HepG2 (cell line): ENCODE measurements around the gene FAM3C. TPM values are rescaled to one million over a fixed set of nuclear protein-coding genes. Genes with fewer than 3 reads are reported as not detected.

Experiments
- ATAC-seq: fragments of 200-7000 bp; cut with Tn5 transposase; 3 replicates; pipeline ENCODE4 v1.9.1; 2020; ENCODE audit warnings: mild to moderate bottlenecking, moderate library complexity
- BruUV-seq: library from RNA; stranded (reverse); fragments of 400-500 nt; replicated peaks from 2 replicates; lab custom pipeline; 2021; lab: Mats Ljungman, UMichigan
- CTCF ChIA-PET: fragments of 300-600 bp; formaldehyde crosslinking; extraction: SDS; loops from one replicate; lab custom pipeline; 2021; ENCODE audit warnings: low total read pairs, inconsistent platforms, low intra/inter-chr PET ratio; lab: Yijun Ruan, JAX
- POLR2A ChIA-PET: fragments of 350-600 bp; sonication (Branson Sonifier 250); formaldehyde crosslinking; loops from one replicate; lab custom pipeline; 2020; ENCODE audit warnings: antibody characterized with exemption, inconsistent platforms; lab: Yijun Ruan, JAX
- DNase-seq: peaks from one replicate; pipeline ENCODE4 v3.0.0-alpha.2; 2015; ENCODE audit warnings: low spot score
- FAIRE-seq: peaks from 3 replicates; lab custom pipeline; 2011; peaks lifted over from hg19 to GRCh38; lab: Jason Lieb, UNC
- H2AFZ ChIP-seq: one replicate; pipeline ENCODE4 v1.6.1; 2011; ENCODE audit warnings: low read length, inconsistent platforms
- H3K27ac ChIP-seq: fragments of 300-600 bp; 3 replicates; pipeline ENCODE4 v1.8.0; 2011; ENCODE audit warnings: mixed run types, mild to moderate bottlenecking, mixed read lengths, low read length, inconsistent platforms; ENCODE audit not compliant: insufficient read depth; ENCODE audit errors: extremely low read length
- H3K27me3 ChIP-seq, 2 experiments: fragments of 200-600 bp in 1 of 2; 2 replicates in 1 of 2; 3 replicates in 1 of 2; pipeline versions ENCODE4 v1.6.0 to v1.8.0; 2011; ENCODE audit warnings: low read length in 2 of 2, mild to moderate bottlenecking in 2 of 2, moderate library complexity in 2 of 2, inconsistent platforms in 1 of 2; ENCODE audit not compliant: insufficient read depth in 2 of 2, control insufficient read depth in 1 of 2
- H3K36me3 ChIP-seq, 2 experiments: fragments of 200-600 bp in 1 of 2; replicated peaks in 1 of 2; 2 replicates in 1 of 2; 3 replicates in 1 of 2; pipeline versions ENCODE4 v1.5.1 to v1.8.0; 2011; ENCODE audit warnings: low read length in 2 of 2, inconsistent platforms in 1 of 2; ENCODE audit not compliant: insufficient read depth in 2 of 2, control insufficient read depth in 1 of 2
- H3K4me1 ChIP-seq: 2 replicates; pipeline ENCODE4 v1.5.1; 2012; ENCODE audit warnings: low read length, inconsistent platforms; ENCODE audit not compliant: insufficient read depth
- H3K4me2 ChIP-seq: 2 replicates; pipeline ENCODE4 v1.6.0; 2011; ENCODE audit warnings: low read depth, low read length, inconsistent platforms
- H3K4me3 ChIP-seq, 3 experiments: fragments of 200-600 bp in 1 of 3; sonication (generic), shearing (Covaris generic) in 1 of 3; replicated peaks in 1 of 3; 2 replicates each; pipeline ENCODE4 v1.5.1; 2011 to 2016; ENCODE audit warnings: low read length in 3 of 3, inconsistent platforms in 2 of 3, low read depth in 2 of 3, mild to moderate bottlenecking in 2 of 3, control low read depth in 1 of 3, mixed read lengths in 1 of 3; ENCODE audit not compliant: insufficient read depth in 1 of 3
- H3K79me2 ChIP-seq: one replicate; pipeline ENCODE4 v1.6.1; 2011; ENCODE audit warnings: low read length, inconsistent platforms; ENCODE audit not compliant: insufficient read depth
- H3K9ac ChIP-seq: 2 replicates; pipeline ENCODE4 v1.6.0; 2011; ENCODE audit warnings: mild to moderate bottlenecking, low read depth, low read length, inconsistent platforms; ENCODE audit not compliant: insufficient read depth
- H3K9me3 ChIP-seq: 2 replicates; pipeline ENCODE4 v1.5.1; 2012; ENCODE audit warnings: mild to moderate bottlenecking, low read length
- H4K20me1 ChIP-seq: 2 replicates; pipeline ENCODE4 v1.6.0; 2011; ENCODE audit warnings: inconsistent platforms, mild to moderate bottlenecking, low read length, moderate library complexity; ENCODE audit not compliant: insufficient read depth
- ASH2L ChIP-seq: fragments of 300-600, 200-600 bp; sonication (generic); IDR thresholded peaks from 2 replicates; pipeline ENCODE4 v1.7.0; 2017; ENCODE audit warnings: low read depth, mild to moderate bottlenecking, moderate library complexity, mixed read lengths, low read length; ENCODE audit not compliant: insufficient read length
- MAFK ChIP-seq, 2 experiments: IDR thresholded peaks in 1 of 2; conservative IDR thresholded peaks in 1 of 2; 2 replicates each; pipeline ENCODE4 v1.6.1; 2011; ENCODE audit warnings: improper control_type of control experiment in 2 of 2, low read length in 2 of 2
- SMYD3 ChIP-seq: sonication (generic); formaldehyde crosslinking; IDR thresholded peaks from 2 replicates; pipeline ENCODE4 v1.8.1; 2023; ENCODE audit warnings: mild to moderate bottlenecking, missing genetic modification reagents
- SUZ12 ChIP-seq: fragments of 150-350 bp; IDR thresholded peaks from 2 replicates; pipeline ENCODE4 v1.6.1; 2014; ENCODE audit warnings: low read depth, low read length
- TP53 ChIP-seq: sonication (generic); formaldehyde crosslinking; conservative IDR thresholded peaks from 2 replicates; pipeline ENCODE4 v1.4.0; 2020; ENCODE audit warnings: missing genetic modification reagents
- ZNF503 ChIP-seq: sonication (generic); formaldehyde crosslinking; IDR thresholded peaks from 2 replicates; pipeline ENCODE4 v1.4.0; 2020; ENCODE audit warnings: missing genetic modification reagents
- ZNF746 ChIP-seq: sonication (generic); formaldehyde crosslinking; IDR thresholded peaks from 2 replicates; pipeline ENCODE4 v1.8.0; 2022; ENCODE audit warnings: mild to moderate bottlenecking, missing genetic modification reagents
- WGBS: methylation state at CpG from one replicate; pipeline ENCODE4 v1.1.6; 2017; ENCODE audit warnings: low lambda C conversion rate; 5-methylcytosine and 5-hydroxymethylcytosine counted together
- in situ Hi-C: cut with HindIII; loops from 2 replicates; pipeline ENCODE4 v1.10.0; 2017; ENCODE audit warnings: low pct_unique_long_range_greater_than_20kb; ENCODE audit not compliant: extremely low pct_ligation_motif_present
- intact Hi-C: fragments of 100-400 bp; cut with micrococcal nuclease; formaldehyde crosslinking; loops from one replicate; pipeline ENCODE4 v1.10.0; 2022; ENCODE audit not compliant: unreplicated experiment
- polyA plus RNA-seq, 8 experiments: library from polyadenylated mRNA; depleted of rRNA in 3 of 8; stranded (reverse) in 7 of 8; unstranded in 1 of 8; fragments of >200 nt; fragmentation: Illumina TruSeq in 4 of 8; extraction: Trizol in 4 of 8; gene quantifications; 2 replicates each; pipeline versions ENCODE4 v1.2.1 to v1.2.3, GENCODE V29; 2011 to 2016; ENCODE audit warnings: low read depth in 4 of 8, missing spikeins in 1 of 8, mixed read lengths in 1 of 8; ENCODE audit not compliant: insufficient read depth in 1 of 8
- total RNA-seq, 5 experiments: library from RNA; depleted of rRNA; stranded (reverse); fragments of >200 nt; fragmentation: Illumina TruSeq; extraction: Trizol; gene quantifications; 2 replicates each; pipeline ENCODE4 v1.2.3, GENCODE V29; 2016; ENCODE audit warnings: low read depth in 1 of 5

FAM3C gene
- total and polyA plus RNA-seq, 2 of the 13 experiments (the other 11 are each of a cell fraction or from before 2014, with no cell fraction given), result 14.6 to 16.0 TPM

- Histone ChIP-seq H3K4me1 (no peaks in the 10 kb centered on the region), H3K9ac (no peak overlapping the region), H3K36me3 (no peaks in the 10 kb centered on the region), H3K4me2 (no peak overlapping the region), H3K4me3 (no peak overlapping the region), H4K20me1 (no peaks in the 10 kb centered on the region), H3K27me3 (peaks cover 0 to 5% of the 10 kb centered on the region in 2 experiments; a peak in 1 of 5 replicates), H3K9me3 (no peaks in the 10 kb centered on the region), H3K79me2 (no peaks in the 10 kb centered on the region), H3K27ac (no peak overlapping the region), H2AFZ (no peak overlapping the region)
- in situ Hi-C loops (no loop called here), intact Hi-C loops (no loop called here)
- TF ChIP-seq ZNF503 (CRISPR knock-in tag) (no peak), SMYD3 (CRISPR knock-in tag) (no peak), TP53 (CRISPR knock-in tag) (no peak), SUZ12 (no peak), ZNF746 (CRISPR knock-in tag) (no peak)
- ChIA-PET CTCF (no interaction called here), POLR2A (no interaction called here)
- no TSS peak for BruUV-seq
- ATAC-seq (no peak), DNase-seq (no peak), FAIRE-seq (no peak)
- WGBS, result 0% methylated on average over 3 of the region's 3 CpGs
These were observed 82.8 kb downstream of the FAM3C start for GRCh38 chr7:121313220-121313792.

- Histone ChIP-seq H3K4me2 (no peak overlapping the region), H3K9me3 (no peaks in the 10 kb centered on the region), H3K4me3 (no peak overlapping the region), H3K27ac (no peak overlapping the region), H3K27me3 (no peaks in the 10 kb centered on the region; a peak in 1 of 5 replicates), H2AFZ (no peak overlapping the region), H4K20me1 (no peaks in the 10 kb centered on the region), H3K36me3 (no peaks in the 10 kb centered on the region), H3K79me2 (no peaks in the 10 kb centered on the region), H3K4me1 (no peaks in the 10 kb centered on the region), H3K9ac (no peak overlapping the region)
- no peak for DNase-seq
- intact Hi-C loops, result no loop called here
- FAIRE-seq, result no peak
- no peak for ATAC-seq
- TF ChIP-seq ASH2L (no peak), MAFK (conservative IDR thresholded peaks at IDR 0.05 in 1 of 2, IDR thresholded peaks at IDR 0.05 in 1 of 2; ENCODE audit: low read length in 2 of 2) (peak; percentile 33 to 47; a peak in 2 of 4 replicates)
- 7% methylated on average over 4 of the region's 4 CpGs for WGBS
- POLR2A ChIA-PET, result no interaction called here
- in situ Hi-C loops, result no loop called here
- CTCF ChIA-PET, result no interaction called here
- no TSS peak for BruUV-seq
These were observed 89.0 kb downstream of the FAM3C start for GRCh38 chr7:121307021-121307574.
